GM12872 (cell line): ENCODE results near the gene ANKMY2.

Experiments
- CTCF ChIP-seq: IDR thresholded peaks from 3 replicates; pipeline ENCODE4 v1.5.1; 2011; ENCODE audit warnings: low read depth, mild to moderate bottlenecking, low read length, moderate library complexity; ENCODE audit not compliant: insufficient read depth

Gene ANKMY2

GRCh38 chr7:16594676-16595075, 50.9 kb downstream of the ANKMY2 start:
- no peak for TF ChIP-seq CTCF

DNA sequence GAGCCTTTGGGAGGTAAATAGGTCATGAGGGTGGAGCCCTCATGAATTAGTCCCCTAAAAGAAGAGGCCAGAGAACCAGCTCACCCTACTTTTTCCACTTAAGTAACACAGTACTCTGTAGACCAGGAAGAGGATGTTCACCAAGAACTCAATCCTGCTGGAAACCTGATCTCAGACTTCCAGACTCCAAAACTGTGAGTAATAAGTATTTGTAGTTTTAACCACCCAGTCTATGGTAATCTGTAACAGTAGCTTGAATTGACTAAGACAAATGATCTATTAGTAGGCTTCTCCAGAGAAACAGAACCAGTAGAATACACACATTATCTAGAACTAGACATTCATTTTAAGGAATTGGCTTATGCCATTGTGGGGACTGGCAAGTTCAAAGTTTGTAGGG, 51.5 kb downstream of the ANKMY2 start:
- TF ChIP-seq CTCF: no peak

DNA sequence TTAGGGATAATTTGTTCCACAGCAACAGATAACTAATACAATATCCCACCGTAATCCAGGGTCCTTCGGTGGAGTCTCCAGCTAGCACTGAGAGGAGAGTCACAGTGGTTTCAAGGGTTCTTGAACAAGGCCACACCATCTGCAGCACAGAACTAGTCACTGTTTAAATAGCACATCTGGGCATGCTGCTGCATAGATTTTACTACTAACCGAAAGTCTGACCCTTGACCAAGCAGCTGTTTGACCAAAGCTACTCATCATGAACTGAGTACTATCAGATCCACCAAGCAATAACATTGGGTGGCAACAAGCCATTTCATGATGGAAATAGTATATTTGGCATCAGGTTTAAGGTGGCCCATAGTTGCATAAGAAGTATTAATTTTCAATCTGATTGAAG, 53.2 kb downstream of the ANKMY2 start:
- TF ChIP-seq CTCF: no peak

- no peak for TF ChIP-seq CTCF
Observed at GRCh38 chr7:16590424-16590823, 55.1 kb downstream of the ANKMY2 start.

DNA sequence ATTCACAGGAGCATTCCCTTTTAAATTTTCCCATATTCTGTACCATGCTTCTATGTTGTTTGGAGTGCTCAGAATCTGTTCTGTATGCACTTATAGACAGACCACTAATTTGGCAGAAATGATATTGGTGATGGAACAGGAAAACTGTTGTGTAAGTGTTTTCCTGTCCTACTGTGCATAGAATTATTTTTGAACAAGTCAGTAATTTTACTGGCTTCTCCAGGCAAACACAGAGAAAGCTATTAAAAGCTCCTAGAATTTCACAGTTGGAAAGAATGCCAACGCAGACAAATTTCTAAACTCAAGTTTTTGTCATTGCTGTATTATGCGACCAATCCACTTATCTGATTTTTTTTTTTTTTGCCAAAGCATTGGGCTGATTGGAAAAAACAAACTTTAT, 55.7 kb downstream of the ANKMY2 start:
- TF ChIP-seq CTCF: no peak

DNA sequence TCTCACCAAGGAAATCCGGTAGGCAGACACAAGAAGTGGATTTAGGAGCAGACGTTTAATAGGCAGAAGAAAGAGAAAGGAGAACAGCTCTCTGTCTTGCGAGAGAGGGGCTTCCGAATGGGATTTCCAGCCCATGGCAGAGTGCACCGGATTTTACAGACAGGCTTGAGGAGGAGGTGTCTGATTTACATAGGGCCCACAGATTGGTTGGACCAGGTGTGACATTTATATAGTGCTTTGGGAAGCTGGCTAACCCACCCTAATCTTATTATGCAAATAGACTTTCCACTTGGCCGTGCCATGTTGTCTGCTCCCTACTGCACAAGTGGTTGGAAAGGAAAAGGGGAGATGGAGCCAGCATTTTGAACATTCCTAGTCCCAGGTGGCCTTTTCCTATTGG, 57.8 kb downstream of the ANKMY2 start:
- TF ChIP-seq CTCF: no peak

DNA sequence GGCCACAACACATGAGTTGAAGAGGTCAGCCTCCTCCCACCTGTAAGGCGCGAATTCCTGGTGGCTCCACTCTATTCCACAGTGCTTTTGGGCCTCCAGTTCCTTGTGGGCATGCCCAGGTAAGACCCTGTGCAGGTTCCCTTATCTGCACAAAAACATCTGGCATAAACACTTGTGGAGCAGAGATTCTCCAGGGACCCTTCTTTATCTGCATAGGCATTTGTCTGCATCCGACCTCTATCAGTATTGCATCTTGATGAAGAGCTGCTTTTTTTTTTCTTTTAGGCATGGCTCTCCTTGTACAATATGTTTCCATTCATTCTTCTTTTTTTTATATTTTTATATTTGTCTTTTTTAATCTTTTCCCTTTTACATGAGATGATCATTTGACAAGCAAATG, 58.4 kb downstream of the ANKMY2 start:
- no peak for TF ChIP-seq CTCF
